ENCODE results near the gene AXIN1.

Gene AXIN1

DNA sequence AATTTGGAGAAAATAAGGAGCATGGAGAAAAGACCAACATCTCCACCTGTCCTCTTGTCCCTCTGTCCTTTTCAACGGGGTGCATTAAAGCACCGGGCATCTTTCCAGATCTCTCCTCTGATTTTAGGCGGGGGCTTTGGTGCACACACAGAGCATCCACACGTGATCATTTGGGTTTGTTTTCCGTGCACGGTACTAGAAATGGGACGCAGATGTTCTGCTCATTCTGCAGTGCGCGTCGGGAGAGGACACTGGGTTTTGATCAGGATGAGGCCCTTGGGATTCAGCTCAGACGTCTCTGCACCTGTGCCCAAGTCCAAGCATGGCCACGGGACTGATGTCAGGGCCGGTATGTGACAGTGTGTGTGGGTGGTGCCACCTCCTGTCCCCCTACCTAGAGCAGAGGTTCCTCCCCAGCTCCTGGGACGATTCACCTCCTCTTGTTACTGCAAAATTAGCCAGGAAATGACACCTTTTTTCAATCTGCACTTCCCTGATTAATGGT, 37.7 kb downstream of the AXIN1 start:
- in situ Hi-C loops (cut with MboI; ENCODE audit: low pct_unique_long_range_greater_than_20kb, low sequenced_read_pairs, unreplicated experiment): no loop called here
- TF ChIP-seq, protein P1, sequence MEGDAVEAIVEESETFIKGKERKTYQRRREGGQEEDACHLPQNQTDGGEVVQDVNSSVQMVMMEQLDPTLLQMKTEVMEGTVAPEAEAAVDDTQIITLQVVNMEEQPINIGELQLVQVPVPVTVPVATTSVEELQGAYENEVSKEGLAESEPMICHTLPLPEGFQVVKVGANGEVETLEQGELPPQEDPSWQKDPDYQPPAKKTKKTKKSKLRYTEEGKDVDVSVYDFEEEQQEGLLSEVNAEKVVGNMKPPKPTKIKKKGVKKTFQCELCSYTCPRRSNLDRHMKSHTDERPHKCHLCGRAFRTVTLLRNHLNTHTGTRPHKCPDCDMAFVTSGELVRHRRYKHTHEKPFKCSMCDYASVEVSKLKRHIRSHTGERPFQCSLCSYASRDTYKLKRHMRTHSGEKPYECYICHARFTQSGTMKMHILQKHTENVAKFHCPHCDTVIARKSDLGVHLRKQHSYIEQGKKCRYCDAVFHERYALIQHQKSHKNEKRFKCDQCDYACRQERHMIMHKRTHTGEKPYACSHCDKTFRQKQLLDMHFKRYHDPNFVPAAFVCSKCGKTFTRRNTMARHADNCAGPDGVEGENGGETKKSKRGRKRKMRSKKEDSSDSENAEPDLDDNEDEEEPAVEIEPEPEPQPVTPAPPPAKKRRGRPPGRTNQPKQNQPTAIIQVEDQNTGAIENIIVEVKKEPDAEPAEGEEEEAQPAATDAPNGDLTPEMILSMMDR (IDR thresholded peaks at IDR 0.05; ENCODE audit: extremely low read depth, insufficient read depth, missing control alignments): no peak
- DNase-seq (ENCODE audit: low spot score): no peak

DNA sequence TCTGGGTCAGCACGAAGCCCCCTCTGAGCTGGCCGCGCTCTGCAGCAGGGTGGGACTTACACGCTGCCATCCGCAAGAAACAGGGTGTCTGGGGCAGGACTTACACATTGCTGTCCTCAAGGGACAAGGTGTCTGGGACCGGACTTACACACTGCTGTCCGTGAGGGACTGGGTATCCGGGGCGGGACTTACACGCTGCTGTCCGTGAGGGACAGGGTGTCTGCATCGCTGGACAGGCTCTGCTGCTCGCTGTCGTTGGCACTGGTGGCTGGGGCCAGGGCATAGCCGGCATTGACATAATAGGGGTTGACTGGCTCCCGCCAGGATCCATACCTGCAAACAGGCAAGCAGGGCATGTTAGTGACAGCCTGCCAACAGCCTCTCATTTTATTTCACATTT, 38.2 kb downstream of the AXIN1 start:
- TF ChIP-seq, protein P1 (IDR thresholded peaks at IDR 0.05; ENCODE audit: extremely low read depth, insufficient read depth, missing control alignments): no peak
- in situ Hi-C loops (cut with MboI; ENCODE audit: low pct_unique_long_range_greater_than_20kb, low sequenced_read_pairs, unreplicated experiment): no loop called here
- DNase-seq (ENCODE audit: low spot score): no peak

DNA sequence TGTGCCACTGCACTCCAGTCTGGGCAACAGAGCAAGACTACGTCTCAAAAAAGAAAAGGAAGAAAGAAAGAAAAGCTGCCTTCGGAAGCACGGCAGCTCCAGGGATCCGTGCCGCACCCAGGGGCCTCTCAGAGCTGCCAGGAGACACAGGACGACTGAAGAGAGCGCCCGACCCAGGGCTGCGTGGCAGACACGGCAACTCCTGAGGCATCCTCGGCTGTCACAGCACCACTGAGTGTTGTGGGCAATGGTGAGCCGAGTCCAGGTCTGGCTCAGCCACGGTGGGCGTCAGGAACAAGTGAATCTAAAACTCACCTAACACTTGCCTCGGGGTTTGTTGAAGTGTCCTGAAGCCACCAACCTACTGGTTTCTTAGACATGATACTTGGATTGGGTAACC, 40.8 kb downstream of the AXIN1 start:
- no peak for DNase-seq (ENCODE audit: low spot score)
- TF ChIP-seq, protein P1 (IDR thresholded peaks at IDR 0.05; ENCODE audit: extremely low read depth, insufficient read depth, missing control alignments): no peak
- in situ Hi-C loops (cut with MboI; ENCODE audit: low pct_unique_long_range_greater_than_20kb, low sequenced_read_pairs, unreplicated experiment): no loop called here

DNA sequence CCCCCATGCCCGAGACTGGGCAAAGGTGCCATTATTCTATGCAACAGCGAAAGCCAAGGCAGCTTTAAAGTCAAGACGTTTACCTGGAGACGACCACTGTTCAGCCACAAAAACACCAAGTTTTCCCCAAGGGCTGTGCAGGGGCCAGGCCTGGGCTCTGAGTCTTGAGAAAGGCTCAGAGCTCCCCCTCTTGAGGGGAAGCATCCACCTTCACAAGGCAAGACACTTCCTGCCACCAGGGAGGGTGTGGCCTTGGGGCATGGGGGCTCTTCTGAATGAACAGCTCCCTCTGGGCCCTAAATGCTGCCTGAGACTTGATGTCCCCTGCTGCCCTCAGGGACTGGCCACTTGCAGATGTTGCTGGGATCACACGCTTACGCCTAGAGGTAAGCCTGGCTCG, 43.0 kb downstream of the AXIN1 start:
- TF ChIP-seq, protein P1 (IDR thresholded peaks at IDR 0.05; ENCODE audit: extremely low read depth, insufficient read depth, missing control alignments): peak; percentile 18
- no peak for DNase-seq (ENCODE audit: low spot score)
- in situ Hi-C loops (cut with MboI; ENCODE audit: low pct_unique_long_range_greater_than_20kb, low sequenced_read_pairs, unreplicated experiment): no loop called here

DNA sequence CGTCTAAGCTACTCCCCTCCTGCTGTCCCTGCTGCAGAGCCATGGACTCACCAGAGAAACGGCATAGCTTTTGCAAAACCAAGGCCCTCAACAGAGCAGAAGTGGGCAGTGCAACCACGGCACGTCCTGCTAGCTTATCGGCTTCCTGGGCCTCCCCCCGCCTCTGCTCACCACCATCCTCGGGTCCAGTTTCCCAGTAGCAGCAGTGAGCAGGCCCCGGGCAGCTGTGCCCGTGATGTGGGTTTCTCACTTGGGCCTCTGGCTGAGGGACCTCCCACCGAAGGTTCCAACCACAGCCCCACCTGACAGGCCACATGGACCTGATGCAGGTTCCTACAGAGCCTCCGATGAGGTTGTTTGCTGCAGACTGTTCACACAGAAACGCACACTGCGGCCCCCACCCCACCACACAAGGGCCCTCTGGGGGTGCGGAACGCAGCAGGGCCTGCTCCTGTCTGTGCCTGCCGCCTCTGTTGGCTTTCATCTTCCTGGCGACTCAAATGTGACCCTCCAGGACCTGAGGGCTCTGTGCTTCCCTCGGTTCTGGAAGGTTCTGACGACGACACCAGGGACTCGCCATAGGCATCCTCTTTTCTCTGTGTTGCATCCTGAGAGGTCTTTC, 44.7 kb downstream of the AXIN1 start:
- in situ Hi-C loops (cut with MboI; ENCODE audit: low pct_unique_long_range_greater_than_20kb, low sequenced_read_pairs, unreplicated experiment): no loop called here
- TF ChIP-seq, protein P1 (IDR thresholded peaks at IDR 0.05; ENCODE audit: extremely low read depth, insufficient read depth, missing control alignments): no peak
- no peak for DNase-seq (ENCODE audit: low spot score)

DNA sequence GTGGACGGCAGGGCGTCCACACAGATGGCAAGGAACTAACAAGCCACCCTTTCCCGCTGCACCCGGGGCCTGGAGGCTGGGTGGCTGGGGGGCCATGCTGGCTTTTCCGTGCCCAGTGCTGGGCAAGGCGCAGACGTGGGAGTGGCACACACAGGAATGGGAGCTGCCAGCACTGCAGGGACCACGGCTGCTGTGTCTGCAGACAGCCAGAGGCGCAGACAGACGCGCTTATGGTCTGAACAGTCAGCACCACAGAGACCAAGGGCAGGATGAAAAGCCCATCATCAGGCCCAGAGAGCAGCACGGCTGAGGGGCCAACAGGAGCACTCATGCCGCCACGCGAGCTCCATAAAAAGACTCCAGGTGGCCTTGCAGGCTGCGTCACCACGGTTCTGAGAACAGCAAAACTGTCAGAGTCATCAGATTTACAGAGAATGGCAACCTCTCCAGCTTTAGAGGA, 45.6 kb downstream of the AXIN1 start:
- no peak for DNase-seq (ENCODE audit: low spot score)

More for the DNA sequence above, 45.6 kb downstream of the AXIN1 start:
- in situ Hi-C loops (cut with MboI; ENCODE audit: low pct_unique_long_range_greater_than_20kb, low sequenced_read_pairs, unreplicated experiment): no loop called here
- TF ChIP-seq, protein P1 (IDR thresholded peaks at IDR 0.05; ENCODE audit: extremely low read depth, insufficient read depth, missing control alignments): no peak
